K562 (cell line): ENCODE results near the gene POLN. TPM values are rescaled to one million over a fixed set of nuclear protein-coding genes. Genes with fewer than 3 reads are reported as not detected.

Experiments
- ATAC-seq: fragments of 200-7000 bp; cut with Tn5 transposase; 3 replicates; pipeline ENCODE4 v1.9.1; 2020; ENCODE audit warnings: moderate library complexity
- BruUV-seq: library from RNA; stranded (reverse); fragments of 400-500 nt; replicated peaks from 2 replicates; lab custom pipeline; 2021; lab: Mats Ljungman, UMichigan
- CTCF ChIA-PET: fragments of 300-600 bp; formaldehyde crosslinking; extraction: SDS; loops from one replicate; lab custom pipeline; 2021; ENCODE audit warnings: low intra/inter-chr PET ratio; lab: Yijun Ruan, JAX
- POLR2A ChIA-PET: fragments of 300-600, 350-650 bp; sonication (Branson Sonifier 250); formaldehyde crosslinking; extraction: SDS; loops from one replicate; lab custom pipeline; 2021; ENCODE audit warnings: antibody characterized with exemption, inconsistent platforms; lab: Yijun Ruan, JAX
- DNase-seq, 4 experiments: peaks; one replicate each; pipeline versions ENCODE4 v3.0.0 to v3.0.0-alpha.2; 2011 to 2018; ENCODE audit warnings: low spot score in 3 of 4, mixed read lengths in 3 of 4; ENCODE audit errors: extremely low read depth in 1 of 4
- FAIRE-seq: peaks from 2 replicates; lab custom pipeline; 2011; peaks lifted over from hg19 to GRCh38; lab: Jason Lieb, UNC
- H2AFZ ChIP-seq: 2 replicates; pipeline ENCODE4 v1.6.0; 2011; ENCODE audit warnings: low read depth, low read length, control low read depth, inconsistent platforms
- H3K27ac ChIP-seq: fragments of 200-600 bp; 3 replicates; pipeline ENCODE4 v1.8.0; 2011; ENCODE audit warnings: low read depth, mild to moderate bottlenecking, control low read depth, inconsistent platforms, low read length, moderate library complexity, mixed read lengths; ENCODE audit errors: extremely low read depth
- H3K27me3 ChIP-seq, 2 experiments: fragments of 300-600 bp in 1 of 2; 2 replicates in 1 of 2; 3 replicates in 1 of 2; pipeline versions ENCODE4 v1.6.0 to v1.8.0; 2011; ENCODE audit warnings: inconsistent platforms in 2 of 2, low read length in 2 of 2, mild to moderate bottlenecking in 1 of 2, mixed read lengths in 1 of 2, moderate library complexity in 1 of 2; ENCODE audit not compliant: control insufficient read depth in 2 of 2, insufficient read depth in 2 of 2
- H3K36me3 ChIP-seq: fragments of 300-600 bp; 3 replicates; pipeline ENCODE4 v1.8.0; 2011; ENCODE audit warnings: mild to moderate bottlenecking, low read length, inconsistent platforms; ENCODE audit not compliant: control insufficient read depth, insufficient read depth
- H3K4me1 ChIP-seq, 2 experiments: fragments of 200-600 bp in 1 of 2; replicated peaks in 1 of 2; 2 replicates in 1 of 2; 3 replicates in 1 of 2; pipeline versions ENCODE4 v1.5.1 to v1.8.0; 2011; ENCODE audit warnings: inconsistent platforms in 2 of 2, low read length in 2 of 2, mild to moderate bottlenecking in 1 of 2, mixed read lengths in 1 of 2, moderate library complexity in 1 of 2; ENCODE audit not compliant: control insufficient read depth in 2 of 2, insufficient read depth in 2 of 2
- H3K4me2 ChIP-seq: 2 replicates; pipeline ENCODE4 v1.6.1; 2011; ENCODE audit warnings: low read length, control low read depth, inconsistent platforms, mixed read lengths; ENCODE audit not compliant: insufficient read depth
- H3K4me3 ChIP-seq: fragments of 200-600 bp; sonication (generic), shearing (Covaris generic); 2 replicates; pipeline ENCODE4 v1.5.1; 2016; ENCODE audit warnings: control low read depth, inconsistent platforms
- H3K79me2 ChIP-seq: fragments of 200-600 bp; 3 replicates; pipeline ENCODE4 v1.8.0; 2011; ENCODE audit warnings: low read length, inconsistent platforms; ENCODE audit not compliant: control insufficient read depth, insufficient read depth
- H3K9ac ChIP-seq, 2 experiments: 2 replicates each; pipeline versions ENCODE4 v1.6.0 to v1.6.1; 2011; ENCODE audit warnings: low read depth in 2 of 2, low read length in 2 of 2, control low read depth in 1 of 2, inconsistent platforms in 1 of 2, mild to moderate bottlenecking in 1 of 2, mixed read lengths in 1 of 2; ENCODE audit not compliant: insufficient read depth in 1 of 2
- H3K9me1 ChIP-seq: one replicate; pipeline ENCODE4 v1.6.0; 2011; ENCODE audit warnings: inconsistent platforms, mild to moderate bottlenecking, low read length, moderate library complexity; ENCODE audit not compliant: control insufficient read depth, insufficient read depth
- H3K9me3 ChIP-seq: replicated peaks from 2 replicates; pipeline ENCODE4 v1.5.1; 2011; ENCODE audit warnings: low read depth, low read length, inconsistent platforms; ENCODE audit not compliant: control insufficient read depth, insufficient read depth
- H4K20me1 ChIP-seq: replicated peaks from 2 replicates; pipeline ENCODE4 v1.6.1; 2011; ENCODE audit warnings: low read length, inconsistent platforms, mixed read lengths; ENCODE audit not compliant: control insufficient read depth, insufficient read depth
- JUND ChIP-seq, 2 experiments: IDR thresholded peaks; 2 replicates in 1 of 2; 3 replicates in 1 of 2; pipeline ENCODE4 v1.6.1; 2011; ENCODE audit warnings: borderline replicate concordance in 2 of 2, low read depth in 2 of 2, low read length in 2 of 2, improper control_type of control experiment in 1 of 2, missing biosample characterization in 1 of 2, missing genetic modification characterization in 1 of 2, missing genetic modification reagents in 1 of 2
- OTX1 ChIP-seq: fragments of 450-650 bp; formaldehyde crosslinking; IDR thresholded peaks from 2 replicates; pipeline ENCODE4 v1.4.0; 2022; ENCODE audit warnings: mild to moderate bottlenecking
- RBM34 ChIP-seq: fragments of 200-400 bp; formaldehyde crosslinking; IDR thresholded peaks from 2 replicates; pipeline ENCODE4 v1.6.1; 2018; ENCODE audit warnings: low read length, borderline replicate concordance; ENCODE audit not compliant: insufficient read depth
- SAFB2 ChIP-seq: fragments of 200-400 bp; formaldehyde crosslinking; IDR thresholded peaks from 2 replicates; pipeline ENCODE4 v1.6.1; 2018; ENCODE audit warnings: borderline replicate concordance, low read length, low read depth, moderate library complexity; ENCODE audit not compliant: severe bottlenecking
- ZNF133 ChIP-seq: fragments of 250-450 bp; sonication (Bioruptor Pico); IDR thresholded peaks from 2 replicates; pipeline ENCODE4 v1.4.0; 2020; ENCODE audit warnings: mild to moderate bottlenecking
- WGBS: fragments of 100-300 bp; shearing (Covaris generic); methylation state at CpG from one replicate; pipeline ENCODE4 v1.1.6; 2016; ENCODE audit warnings: low coverage, mixed read lengths; ENCODE audit not compliant: insufficient coverage; ENCODE audit errors: missing lambda C conversion rate; 5-methylcytosine and 5-hydroxymethylcytosine counted together
- in situ Hi-C: fragments of 300-500 bp; cut with MboI; formaldehyde crosslinking; loops from 4 replicates; pipeline ENCODE4 v1.15.0; 2018; ENCODE audit warnings: inconsistent platforms, mixed read lengths
- intact Hi-C: fragments of 100-400 bp; cut with micrococcal nuclease; formaldehyde crosslinking; loops from 2 replicates; pipeline ENCODE4 v1.14.2; 2022
- polyA plus RNA-seq, 8 experiments: library from polyadenylated mRNA; depleted of rRNA in 4 of 8; stranded (reverse) in 5 of 8; unstranded in 3 of 8; fragments of >200 nt; fragmentation: Nextera tagmentation in 2 of 8; fragmentation: Illumina TruSeq in 1 of 8; extraction: Ambion mirVana in 2 of 8; extraction: Trizol in 1 of 8; gene quantifications; 2 replicates each; pipeline versions ENCODE4 v1.2.1 to v1.2.3, GENCODE V29; 2011 to 2014; ENCODE audit warnings: inconsistent platforms in 1 of 8, missing spikeins in 1 of 8
- total RNA-seq, 7 experiments: library from RNA; depleted of rRNA in 6 of 7; stranded (reverse); fragments of >200 nt in 6 of 7; fragmentation: Illumina TruSeq in 2 of 7; extraction: Trizol in 2 of 7; gene quantifications; 2 replicates each; pipeline versions ENCODE4 v1.2.1 to v1.2.3, GENCODE V29; 2011 to 2021; ENCODE audit warnings: low replicate concordance in 1 of 7
- TF ChIP-seq, protein P1 (sequence below): fragments of 450-650 bp; IDR thresholded peaks from 2 replicates; pipeline ENCODE4 v1.6.1; 2016
- TF ChIP-seq, protein P2 (sequence below): fragments of 450-650 bp; conservative IDR thresholded peaks from 2 replicates; pipeline ENCODE4 v1.6.1; 2016; ENCODE audit warnings: missing genetic modification characterization, low read depth, mild to moderate bottlenecking, missing compliant biosample characterization, moderate library complexity
- TF ChIP-seq, protein P3 (sequence below), 3 experiments: IDR thresholded peaks in 2 of 3; conservative IDR thresholded peaks in 1 of 3; 2 replicates each; pipeline ENCODE4 v1.5.1; 2011 to 2012; ENCODE audit warnings: low read length in 3 of 3, mild to moderate bottlenecking in 3 of 3, control low read depth in 2 of 3, improper control_type of control experiment in 1 of 3, inconsistent platforms in 1 of 3, low read depth in 1 of 3, mixed read lengths in 1 of 3, moderate library complexity in 1 of 3; ENCODE audit not compliant: insufficient read depth in 2 of 3
- TF ChIP-seq, protein P4 (sequence below), 3 experiments: fragments of 200-800 bp in 1 of 3; fragments of 250-450 bp in 1 of 3; fragments of 450-650 bp in 1 of 3; sonication (Bioruptor Pico) in 1 of 3; sonication (Bioruptor generic) in 1 of 3; formaldehyde crosslinking in 1 of 3; IDR thresholded peaks; 2 replicates each; pipeline versions ENCODE4 v1.6.1 to v1.8.0; 2016 to 2022; ENCODE audit warnings: mild to moderate bottlenecking in 2 of 3, missing genetic modification characterization in 2 of 3, missing compliant biosample characterization in 1 of 3, moderate library complexity in 1 of 3

POLN gene
- total and polyA plus RNA-seq, 9 of the 15 experiments (the other 6 are each of a cell fraction or from before 2014, with no cell fraction given), result 0.08 to 0.91 (median 0.32) TPM

DNA sequence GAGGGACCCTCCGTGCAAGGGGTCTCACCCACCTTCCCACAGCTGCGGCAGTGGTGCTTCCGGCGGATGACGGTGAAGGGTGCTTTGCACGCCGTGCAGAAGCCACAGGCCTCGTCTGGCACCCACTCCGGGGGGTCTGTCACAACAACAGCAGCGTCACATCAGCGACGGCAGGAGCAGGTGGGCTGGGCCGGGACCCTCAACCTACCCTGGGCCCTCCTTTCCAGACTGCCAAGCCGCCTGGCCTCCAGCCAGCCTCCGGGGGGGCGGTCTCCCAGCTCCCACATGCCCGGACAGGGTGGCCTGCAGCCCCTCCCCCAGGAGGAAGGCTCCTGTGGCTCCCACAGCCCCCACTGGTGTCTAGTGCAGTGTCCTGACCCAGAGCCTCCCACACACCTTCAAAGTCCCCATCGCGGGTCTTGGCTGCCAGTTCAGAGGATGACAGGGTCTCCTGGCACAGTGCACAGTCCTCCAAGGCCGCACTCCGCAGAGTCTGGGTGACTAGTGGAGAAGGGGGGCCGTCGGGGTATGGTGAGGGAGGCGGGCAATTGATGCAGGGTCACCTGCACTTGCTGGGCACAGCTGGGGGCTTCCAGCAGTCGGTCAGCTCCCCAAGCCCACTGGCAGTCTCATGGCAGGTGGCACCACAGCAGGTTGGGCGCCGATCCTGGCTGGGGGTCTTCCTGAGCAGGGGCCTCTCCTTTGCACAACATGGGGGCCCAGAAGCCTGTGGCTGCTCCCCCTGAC, 29.5 kb upstream of the POLN start:
- in situ Hi-C loops, result no loop called here
- TF ChIP-seq, protein P1, sequence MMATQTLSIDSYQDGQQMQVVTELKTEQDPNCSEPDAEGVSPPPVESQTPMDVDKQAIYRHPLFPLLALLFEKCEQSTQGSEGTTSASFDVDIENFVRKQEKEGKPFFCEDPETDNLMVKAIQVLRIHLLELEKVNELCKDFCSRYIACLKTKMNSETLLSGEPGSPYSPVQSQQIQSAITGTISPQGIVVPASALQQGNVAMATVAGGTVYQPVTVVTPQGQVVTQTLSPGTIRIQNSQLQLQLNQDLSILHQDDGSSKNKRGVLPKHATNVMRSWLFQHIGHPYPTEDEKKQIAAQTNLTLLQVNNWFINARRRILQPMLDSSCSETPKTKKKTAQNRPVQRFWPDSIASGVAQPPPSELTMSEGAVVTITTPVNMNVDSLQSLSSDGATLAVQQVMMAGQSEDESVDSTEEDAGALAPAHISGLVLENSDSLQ, result no peak
- TF ChIP-seq, protein P2, sequence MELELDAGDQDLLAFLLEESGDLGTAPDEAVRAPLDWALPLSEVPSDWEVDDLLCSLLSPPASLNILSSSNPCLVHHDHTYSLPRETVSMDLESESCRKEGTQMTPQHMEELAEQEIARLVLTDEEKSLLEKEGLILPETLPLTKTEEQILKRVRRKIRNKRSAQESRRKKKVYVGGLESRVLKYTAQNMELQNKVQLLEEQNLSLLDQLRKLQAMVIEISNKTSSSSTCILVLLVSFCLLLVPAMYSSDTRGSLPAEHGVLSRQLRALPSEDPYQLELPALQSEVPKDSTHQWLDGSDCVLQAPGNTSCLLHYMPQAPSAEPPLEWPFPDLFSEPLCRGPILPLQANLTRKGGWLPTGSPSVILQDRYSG (tag), result no peak
- no peak for TF ChIP-seq JUND (IDR thresholded peaks at IDR 0.05; ENCODE audit: borderline replicate concordance, low read depth, low read length)
- TF ChIP-seq JUND (tag; IDR thresholded peaks at IDR 0.05; ENCODE audit: borderline replicate concordance, low read depth, low read length), result no peak
- no peak for TF ChIP-seq ZNF133
- TF ChIP-seq RBM34, result no peak
- no peak for TF ChIP-seq OTX1 (CRISPR knock-in tag)
- TF ChIP-seq, protein P3, sequence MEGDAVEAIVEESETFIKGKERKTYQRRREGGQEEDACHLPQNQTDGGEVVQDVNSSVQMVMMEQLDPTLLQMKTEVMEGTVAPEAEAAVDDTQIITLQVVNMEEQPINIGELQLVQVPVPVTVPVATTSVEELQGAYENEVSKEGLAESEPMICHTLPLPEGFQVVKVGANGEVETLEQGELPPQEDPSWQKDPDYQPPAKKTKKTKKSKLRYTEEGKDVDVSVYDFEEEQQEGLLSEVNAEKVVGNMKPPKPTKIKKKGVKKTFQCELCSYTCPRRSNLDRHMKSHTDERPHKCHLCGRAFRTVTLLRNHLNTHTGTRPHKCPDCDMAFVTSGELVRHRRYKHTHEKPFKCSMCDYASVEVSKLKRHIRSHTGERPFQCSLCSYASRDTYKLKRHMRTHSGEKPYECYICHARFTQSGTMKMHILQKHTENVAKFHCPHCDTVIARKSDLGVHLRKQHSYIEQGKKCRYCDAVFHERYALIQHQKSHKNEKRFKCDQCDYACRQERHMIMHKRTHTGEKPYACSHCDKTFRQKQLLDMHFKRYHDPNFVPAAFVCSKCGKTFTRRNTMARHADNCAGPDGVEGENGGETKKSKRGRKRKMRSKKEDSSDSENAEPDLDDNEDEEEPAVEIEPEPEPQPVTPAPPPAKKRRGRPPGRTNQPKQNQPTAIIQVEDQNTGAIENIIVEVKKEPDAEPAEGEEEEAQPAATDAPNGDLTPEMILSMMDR (IDR thresholded peaks at IDR 0.05 in 2 of 3, conservative IDR thresholded peaks at IDR 0.05 in 1 of 3; ENCODE audit: insufficient read depth in 2 of 3, low read depth in 1 of 3, low read length in 3 of 3), result no peak
- TF ChIP-seq, protein P4, sequence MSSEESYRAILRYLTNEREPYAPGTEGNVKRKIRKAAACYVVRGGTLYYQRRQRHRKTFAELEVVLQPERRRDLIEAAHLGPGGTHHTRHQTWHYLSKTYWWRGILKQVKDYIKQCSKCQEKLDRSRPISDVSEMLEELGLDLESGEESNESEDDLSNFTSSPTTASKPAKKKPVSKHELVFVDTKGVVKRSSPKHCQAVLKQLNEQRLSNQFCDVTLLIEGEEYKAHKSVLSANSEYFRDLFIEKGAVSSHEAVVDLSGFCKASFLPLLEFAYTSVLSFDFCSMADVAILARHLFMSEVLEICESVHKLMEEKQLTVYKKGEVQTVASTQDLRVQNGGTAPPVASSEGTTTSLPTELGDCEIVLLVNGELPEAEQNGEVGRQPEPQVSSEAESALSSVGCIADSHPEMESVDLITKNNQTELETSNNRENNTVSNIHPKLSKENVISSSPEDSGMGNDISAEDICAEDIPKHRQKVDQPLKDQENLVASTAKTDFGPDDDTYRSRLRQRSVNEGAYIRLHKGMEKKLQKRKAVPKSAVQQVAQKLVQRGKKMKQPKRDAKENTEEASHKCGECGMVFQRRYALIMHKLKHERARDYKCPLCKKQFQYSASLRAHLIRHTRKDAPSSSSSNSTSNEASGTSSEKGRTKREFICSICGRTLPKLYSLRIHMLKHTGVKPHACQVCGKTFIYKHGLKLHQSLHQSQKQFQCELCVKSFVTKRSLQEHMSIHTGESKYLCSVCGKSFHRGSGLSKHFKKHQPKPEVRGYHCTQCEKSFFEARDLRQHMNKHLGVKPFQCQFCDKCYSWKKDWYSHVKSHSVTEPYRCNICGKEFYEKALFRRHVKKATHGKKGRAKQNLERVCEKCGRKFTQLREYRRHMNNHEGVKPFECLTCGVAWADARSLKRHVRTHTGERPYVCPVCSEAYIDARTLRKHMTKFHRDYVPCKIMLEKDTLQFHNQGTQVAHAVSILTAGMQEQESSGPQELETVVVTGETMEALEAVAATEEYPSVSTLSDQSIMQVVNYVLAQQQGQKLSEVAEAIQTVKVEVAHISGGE (CRISPR knock-in tag; IDR thresholded peaks at IDR 0.05), result no peak
- no peak for TF ChIP-seq SAFB2

More for the DNA sequence above, 29.5 kb upstream of the POLN start:
- no peaks in the 10 kb centered on the region for H3K27me3 ChIP-seq
- no peak overlapping the region for H3K4me2 ChIP-seq
- H3K27ac ChIP-seq, result no peak overlapping the region
- peaks cover 12% of the 10 kb centered on the region; the same call in 1 of the 3 replicates for H3K36me3 ChIP-seq
- no peak for DNase-seq
- H3K9ac ChIP-seq, result no peak overlapping the region
- intact Hi-C loops, result no loop called here
- no peak for ATAC-seq
- H3K4me3 ChIP-seq, result no peak overlapping the region
- POLR2A ChIA-PET, result interaction anchor here (0.6 to 1.0 kb wide), 2 partner anchors 9 to 280 kb away, joined by 3 to 4 read pairs; partner anchors contain the start of gene MXD4
- H3K79me2 ChIP-seq, result no peaks in the 10 kb centered on the region
- no TSS peak for BruUV-seq
- no peak for FAIRE-seq
- no peaks in the 10 kb centered on the region for H3K9me1 ChIP-seq
- 86% methylated on average over 25 of the region's 27 CpGs for WGBS
- H3K9me3 ChIP-seq, result no peaks in the 10 kb centered on the region
- H4K20me1 ChIP-seq, result no peaks in the 10 kb centered on the region
- no peak overlapping the region for H2AFZ ChIP-seq
- CTCF ChIA-PET, result no interaction called here
- peaks cover 17 to 89% of the 10 kb centered on the region in 2 experiments for H3K4me1 ChIP-seq
